Heart left ventricle (tissue), 11 donors: ENCODE data around the gene DENND5A. TPM values are rescaled to one million over a fixed set of nuclear protein-coding genes. Genes with fewer than 3 reads are reported as not detected.

ENCODE experiments used
- microRNA-seq, 4 donors: library from miRNA; unstranded; fragments of <30 nt; microRNA quantifications; one replicate each; pipeline versions ENCODE4 to v1.2.0, GENCODE V29; 2017 to 2020
- polyA plus RNA-seq, 2 donors: library from polyadenylated mRNA; stranded (reverse); fragments of 200-250 nt; gene quantifications; one replicate each; pipeline ENCODE4 v1.2.3, GENCODE V29; 2013
- total RNA-seq, 9 donors: library from RNA; depleted of rRNA in 2 of 9; stranded (reverse); fragments of >200 nt in 2 of 9; fragmentation: NEBNext Ultra II Directional in 3 of 9; extraction: Animal tissue kit (Norgen Biotek cat#: 25700) in 3 of 9; gene quantifications; one replicate each; pipeline versions ENCODE4 v1.1.0 to v1.2.4, GENCODE V29; 2016 to 2023
- donor health status: ischemic (EF 13 %, LVEDD 7.1; RV severe dilation, severe dysfunction).
- donor health status: healthy with polysubstance abuse.
- donor health status: DM: no; HTN: yes; CAD: no.
- donor health status: DM: no; HTN: no; CAD: no.
- donor health status: ischemic (EF 25% LVEDD 5.7; RV mildly dilated, moderate dysfunction).
- donor health status: healthy.
- donor health status: DM: yes; HTN: yes; CAD: no.
- donor health status: PGD.
- donor health status: nonischemic (EF 23%, LVEDD 6.1; RV moderate dilation, normal function).

DENND5A gene
- total and polyA plus RNA-seq, 11 donors: 44.5 to 175 (median 113) TPM

Small RNAs within 50 kb of the gene (microRNA-seq; reads per million reads assigned to microRNA genes)
- gene MIR5691: 0 reads per million in 4 donors

Other genes starting within 250 kb of the DENND5A start
- 1 to 10 TPM in 5 of 9 donors, under 1 TPM in 4; 0.21 to 4.3 (median 1.3) TPM for gene SCUBE2, start 173.8 kb downstream of the DENND5A start, total RNA-seq
- under 1 TPM; 0.08 to 0.55 TPM for gene SCUBE2, start 173.8 kb downstream of the DENND5A start, polyA plus RNA-seq
- gene TMEM41B, start 49.2 kb upstream of the DENND5A start, total RNA-seq: 10 to 100 TPM; 17.7 to 27.8 (median 22.6) TPM
- 10 to 100 TPM; 14.8 to 21.7 TPM for gene TMEM41B, start 49.2 kb upstream of the DENND5A start, polyA plus RNA-seq
- gene IPO7, start 119.3 kb upstream of the DENND5A start, total RNA-seq: 100 to 1,000 TPM in 8 of 9 donors, 10 to 100 TPM in 1; 71.7 to 200 (median 141) TPM
- gene IPO7, start 119.3 kb upstream of the DENND5A start, polyA plus RNA-seq: 100 to 1,000 TPM in 1 of 2 donors, 10 to 100 TPM in 1; 25.6 to 150 TPM
- gene ZNF143, start 195.7 kb upstream of the DENND5A start, total RNA-seq: 10 to 100 TPM; 16.8 to 32.3 (median 22.0) TPM
- gene ZNF143, start 195.7 kb upstream of the DENND5A start, polyA plus RNA-seq: 10 to 100 TPM in 1 of 2 donors, 1 to 10 TPM in 1; 7.9 to 23.3 TPM